Vagina (tissue), 2 donors: ENCODE measurements around the gene B3GALNT1.

Experiments
- POLR2A ChIP-seq, 2 donors: fragments of 450-650 bp; IDR thresholded peaks; one replicate each; pipeline ENCODE4 v1.6.1; 2017; ENCODE audit warnings: antibody characterized with exemption in 2 of 2, mild to moderate bottlenecking in 2 of 2, moderate library complexity in 2 of 2
- POLR2AphosphoS5 ChIP-seq, 2 donors: sonication (generic); formaldehyde crosslinking; IDR thresholded peaks; one replicate each; pipeline ENCODE4 v1.9.0; 2017; ENCODE audit warnings: antibody characterized with exemption in 2 of 2, mild to moderate bottlenecking in 2 of 2, low read depth in 1 of 2; ENCODE audit not compliant: insufficient read depth in 1 of 2

DNA sequence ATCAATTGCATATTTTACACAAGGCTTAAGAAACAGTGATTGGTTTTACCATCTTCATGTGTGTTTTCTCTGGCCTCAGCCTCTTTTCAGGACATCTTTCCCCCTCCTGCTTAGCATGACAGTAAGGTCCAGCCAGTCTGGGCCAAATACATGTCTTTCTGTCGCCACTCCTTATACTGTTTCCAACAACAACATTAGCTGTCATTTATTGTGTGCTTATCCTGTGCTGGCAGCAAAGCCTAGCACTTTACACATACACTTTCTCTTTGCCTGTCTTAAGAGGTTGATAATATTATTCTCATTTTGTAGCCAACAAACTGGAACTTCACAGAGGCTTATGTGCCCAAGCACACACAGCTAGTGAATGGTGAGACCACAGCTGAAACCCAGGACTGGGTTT lies 37.8 kb downstream of the B3GALNT1 start:
- no peak for TF ChIP-seq POLR2AphosphoS5 (IDR thresholded peaks at IDR 0.05; ENCODE audit: insufficient read depth in 1 of 2, low read depth in 1 of 2)
- no peak for TF ChIP-seq POLR2A (IDR thresholded peaks at IDR 0.05)
